ENCODE results near the gene ATG10.
"Not testable (repeated sequence)": the region's sequence is repeated elsewhere in the genome, so short reads cannot be mapped to it uniquely, and the experiment has no call there.

The ATG10 gene

GRCh38 chr5:81982172-81982685 is 10.4 kb downstream of the ATG10 start:
- not testable (repeated sequence) for DNase-seq (ENCODE audit: low read depth)

GRCh38 chr5:81983148-81983547 is 11.3 kb downstream of the ATG10 start:
- DNase-seq (ENCODE audit: low read depth): not testable (repeated sequence)

GRCh38 chr5:81983563-81983962 is 11.7 kb downstream of the ATG10 start:
- DNase-seq (ENCODE audit: low read depth): not testable (repeated sequence)

- no peak for DNase-seq (ENCODE audit: low read depth)
Observed at GRCh38 chr5:81986126-81986525, 14.3 kb downstream of the ATG10 start.

GRCh38 chr5:81989204-81989603 is 17.4 kb downstream of the ATG10 start:
- DNase-seq (ENCODE audit: low read depth): no peak

- DNase-seq (ENCODE audit: low read depth): no peak
Observed at GRCh38 chr5:81994679-81995078, 22.9 kb downstream of the ATG10 start.

- DNase-seq (ENCODE audit: low read depth): no peak
Observed at GRCh38 chr5:81995407-81995806, 23.6 kb downstream of the ATG10 start.

- DNase-seq (ENCODE audit: low read depth): no peak
Observed at GRCh38 chr5:82004511-82004910, 32.7 kb downstream of the ATG10 start.

- DNase-seq (ENCODE audit: low read depth): not testable (repeated sequence)
Observed at GRCh38 chr5:82009869-82010268, 38.0 kb downstream of the ATG10 start.

- DNase-seq (ENCODE audit: low read depth): no peak
Observed at GRCh38 chr5:82010696-82011095, 38.9 kb downstream of the ATG10 start.

- peak; percentile 52 for DNase-seq (ENCODE audit: low read depth)
Observed at GRCh38 chr5:82011761-82012160, 39.9 kb downstream of the ATG10 start.

GRCh38 chr5:82014644-82015043 is 42.8 kb downstream of the ATG10 start:
- DNase-seq (ENCODE audit: low read depth): not testable (repeated sequence)

- DNase-seq (ENCODE audit: low read depth): no peak
Observed at GRCh38 chr5:82018462-82018861, 46.6 kb downstream of the ATG10 start.

GRCh38 chr5:82019342-82020138 is 47.7 kb downstream of the ATG10 start:
- DNase-seq (ENCODE audit: low read depth): no peak

- no peak for DNase-seq (ENCODE audit: low read depth)
Observed at GRCh38 chr5:82022499-82022898, 50.7 kb downstream of the ATG10 start.

GRCh38 chr5:82023644-82024043 is 51.8 kb downstream of the ATG10 start:
- DNase-seq (ENCODE audit: low read depth): peak; percentile 56

- no peak for DNase-seq (ENCODE audit: low read depth)
Observed at GRCh38 chr5:82031220-82032119, 59.6 kb downstream of the ATG10 start.

GRCh38 chr5:82042894-82043293 is 71.1 kb downstream of the ATG10 start:
- not testable (repeated sequence) for DNase-seq (ENCODE audit: low read depth)

GRCh38 chr5:82044010-82044409 is 72.2 kb downstream of the ATG10 start:
- DNase-seq (ENCODE audit: low read depth): no peak

- peak; percentile 49 for DNase-seq (ENCODE audit: low read depth)
Observed at GRCh38 chr5:82045554-82046275, 73.9 kb downstream of the ATG10 start.

GRCh38 chr5:82046276-82046647 is 74.4 kb downstream of the ATG10 start:
- no peak for DNase-seq (ENCODE audit: low read depth)

- DNase-seq (ENCODE audit: low read depth): no peak
Observed at GRCh38 chr5:82050955-82051354, 79.1 kb downstream of the ATG10 start.
